ENCODE data around the gene TGM3.

DNA sequence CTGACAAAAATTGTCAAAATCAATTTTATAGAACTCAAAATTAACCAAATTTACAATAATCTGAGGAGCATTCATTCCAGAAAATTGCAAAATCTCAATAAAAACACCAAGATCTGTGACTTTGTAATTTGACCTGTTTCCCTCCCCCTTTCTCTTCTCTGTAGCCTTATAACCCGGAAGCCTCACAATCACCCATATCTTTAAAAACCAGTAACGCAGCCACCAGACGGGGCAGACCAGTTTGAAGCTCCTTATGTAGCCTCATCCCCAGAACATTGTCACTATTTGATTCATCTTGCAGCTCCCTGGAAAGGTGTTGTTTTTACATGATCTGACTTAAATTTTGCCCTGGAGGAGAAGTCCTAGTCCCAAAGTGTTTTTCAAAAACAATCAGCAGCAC is 57.4 kb downstream of the TGM3 start:
- no peak for TF ChIP-seq GABPA (IDR thresholded peaks at IDR 0.05; ENCODE audit: low read depth)
- TF ChIP-seq, protein P1, sequence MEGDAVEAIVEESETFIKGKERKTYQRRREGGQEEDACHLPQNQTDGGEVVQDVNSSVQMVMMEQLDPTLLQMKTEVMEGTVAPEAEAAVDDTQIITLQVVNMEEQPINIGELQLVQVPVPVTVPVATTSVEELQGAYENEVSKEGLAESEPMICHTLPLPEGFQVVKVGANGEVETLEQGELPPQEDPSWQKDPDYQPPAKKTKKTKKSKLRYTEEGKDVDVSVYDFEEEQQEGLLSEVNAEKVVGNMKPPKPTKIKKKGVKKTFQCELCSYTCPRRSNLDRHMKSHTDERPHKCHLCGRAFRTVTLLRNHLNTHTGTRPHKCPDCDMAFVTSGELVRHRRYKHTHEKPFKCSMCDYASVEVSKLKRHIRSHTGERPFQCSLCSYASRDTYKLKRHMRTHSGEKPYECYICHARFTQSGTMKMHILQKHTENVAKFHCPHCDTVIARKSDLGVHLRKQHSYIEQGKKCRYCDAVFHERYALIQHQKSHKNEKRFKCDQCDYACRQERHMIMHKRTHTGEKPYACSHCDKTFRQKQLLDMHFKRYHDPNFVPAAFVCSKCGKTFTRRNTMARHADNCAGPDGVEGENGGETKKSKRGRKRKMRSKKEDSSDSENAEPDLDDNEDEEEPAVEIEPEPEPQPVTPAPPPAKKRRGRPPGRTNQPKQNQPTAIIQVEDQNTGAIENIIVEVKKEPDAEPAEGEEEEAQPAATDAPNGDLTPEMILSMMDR (IDR thresholded peaks at IDR 0.05; ENCODE audit: insufficient read depth, low read length): no peak
- TF ChIP-seq POLR2AphosphoS5 (IDR thresholded peaks at IDR 0.05; ENCODE audit: low read depth): no peak
